Ramos (cell line): ENCODE measurements around the gene ICOSLG.
"Not testable (repeated sequence)": the region's sequence is repeated elsewhere in the genome, so short reads cannot be mapped to it uniquely, and the experiment has no call there.

Source experiments
- in situ Hi-C: fragments of 300-500 bp; cut with MboI; formaldehyde crosslinking; loops from one replicate; pipeline ENCODE4 v1.14.3; 2022; ENCODE audit warnings: low sequenced_read_pairs; ENCODE audit not compliant: unreplicated experiment

The ICOSLG gene

GRCh38 chr21:44193108-44193507 lies 47.6 kb downstream of the ICOSLG start:
- in situ Hi-C loops: not testable (repeated sequence)

- in situ Hi-C loops: not testable (repeated sequence)
Observed at GRCh38 chr21:44190349-44191271, 50.1 kb downstream of the ICOSLG start.

- in situ Hi-C loops: not testable (repeated sequence)
Observed at GRCh38 chr21:44184862-44185261, 55.9 kb downstream of the ICOSLG start.

- in situ Hi-C loops: not testable (repeated sequence)
Observed at GRCh38 chr21:44182202-44182601, 58.5 kb downstream of the ICOSLG start.

- in situ Hi-C loops: not testable (repeated sequence)
Observed at GRCh38 chr21:44181506-44181905, 59.2 kb downstream of the ICOSLG start.

GRCh38 chr21:44176127-44176526 lies 64.6 kb downstream of the ICOSLG start:
- in situ Hi-C loops: not testable (repeated sequence)

GRCh38 chr21:44175189-44175588 lies 65.6 kb downstream of the ICOSLG start:
- in situ Hi-C loops: not testable (repeated sequence)
